GM18858 (cell line): ENCODE measurements around the gene PFDN2.
A peak's percentile ranks its signal among the peaks of the same experiment; 100 is the strongest.

ENCODE experiments used
- ATAC-seq: cut with Tn5 transposase; IDR thresholded peaks from one replicate; pipeline ENCODE4 v1.9.1; 2021; ENCODE audit not compliant: unreplicated experiment

PFDN2 gene

GRCh38 chr1:161106431-161106830 lies 11.4 kb downstream of the PFDN2 start:
- no peak for ATAC-seq

GRCh38 chr1:161100556-161100955 lies 17.3 kb downstream of the PFDN2 start:
- no peak for ATAC-seq

- ATAC-seq = no peak
Measured at GRCh38 chr1:161099090-161099802, 18.6 kb downstream of the PFDN2 start.

GRCh38 chr1:161098210-161099068 lies 19.4 kb downstream of the PFDN2 start, which contains the start of gene KLHDC9:
TSS of gene KLHDC9 (plus strand) at chr1:161098361. CDS start at chr1:161098536, 175 bp downstream.
- ATAC-seq = peak; percentile 63

GRCh38 chr1:161096530-161096929 lies 21.3 kb downstream of the PFDN2 start:
- ATAC-seq = no peak

GRCh38 chr1:161096015-161096414 lies 21.8 kb downstream of the PFDN2 start:
- peak; percentile 34 for ATAC-seq

GRCh38 chr1:161095230-161095629 lies 22.6 kb downstream of the PFDN2 start:
- no peak for ATAC-seq

- ATAC-seq = no peak
Measured at GRCh38 chr1:161094481-161094880, 23.4 kb downstream of the PFDN2 start.

GRCh38 chr1:161092621-161093028 lies 25.2 kb downstream of the PFDN2 start:
- no peak for ATAC-seq

GRCh38 chr1:161091796-161092507 lies 25.9 kb downstream of the PFDN2 start:
- ATAC-seq = no peak

GRCh38 chr1:161091093-161091492 lies 26.7 kb downstream of the PFDN2 start:
- ATAC-seq = no peak

GRCh38 chr1:161090617-161091016 lies 27.2 kb downstream of the PFDN2 start:
- no peak for ATAC-seq

- no peak for ATAC-seq
Measured at GRCh38 chr1:161089938-161090337, 27.9 kb downstream of the PFDN2 start.

GRCh38 chr1:161089251-161089924 lies 28.4 kb downstream of the PFDN2 start, which contains the start of gene NECTIN4:
TSS of gene NECTIN4 (minus strand) at chr1:161089558. CDS start at chr1:161089296, 262 bp downstream.
- ATAC-seq = no peak

GRCh38 chr1:161088587-161089110 lies 29.2 kb downstream of the PFDN2 start:
- ATAC-seq = no peak

- no peak for ATAC-seq
Measured at GRCh38 chr1:161086457-161086856, 31.4 kb downstream of the PFDN2 start.

GRCh38 chr1:161085165-161085564 lies 32.7 kb downstream of the PFDN2 start:
- ATAC-seq = no peak

- ATAC-seq = no peak
Measured at GRCh38 chr1:161084597-161084988, 33.2 kb downstream of the PFDN2 start.

- ATAC-seq = no peak
Measured at GRCh38 chr1:161083748-161084596, 33.9 kb downstream of the PFDN2 start.
